Astrocyte of the spinal cord (primary cell): ENCODE data around the gene IQCH.
A peak's percentile ranks its signal among the peaks of the same experiment; 100 is the strongest.

Experiments
- DNase-seq: peaks from one replicate; pipeline ENCODE4 v3.0.0; 2011; ENCODE audit warnings: low read depth, low spot score
- H3K4me3 ChIP-seq: 2 replicates; pipeline ENCODE4 v1.5.1; 2011; ENCODE audit warnings: low read depth, mild to moderate bottlenecking, low read length, moderate library complexity
- CTCF ChIP-seq: IDR thresholded peaks from 2 replicates; pipeline ENCODE4 v1.5.1; 2012; ENCODE audit warnings: low read depth, mild to moderate bottlenecking, low read length, inconsistent platforms
- in situ Hi-C: cut with HindIII; loops from 2 replicates; pipeline ENCODE4 v1.10.0; 2017; ENCODE audit warnings: low sequenced_read_pairs

IQCH gene

GRCh38 chr15:67254238-67255175, at the start of gene IQCH, which contains the start of gene AAGAB:
TSS of gene IQCH (plus strand) at chr15:67254786. CDS start at chr15:67254897, 111 bp downstream.
TSS of gene AAGAB (minus strand) at chr15:67254661. CDS start at chr15:67254631, 30 bp downstream.
- H3K4me3 ChIP-seq = peak within 1 kb of the TSS; percentile 93
- in situ Hi-C loops = no loop called here
- no peak for TF ChIP-seq CTCF
- DNase-seq = peak; percentile 98

- TF ChIP-seq CTCF = no peak
- no peak for DNase-seq
- no peak overlapping the region for H3K4me3 ChIP-seq
- in situ Hi-C loops = no loop called here
These were observed 46.9 kb upstream of the IQCH start for GRCh38 chr15:67207555-67208207.

- in situ Hi-C loops = no loop called here
- H3K4me3 ChIP-seq = no peak overlapping the region
- TF ChIP-seq CTCF = no peak
- DNase-seq = no peak
These were observed 46.2 kb upstream of the IQCH start for GRCh38 chr15:67208396-67208795.

GRCh38 chr15:67210555-67211168, 43.9 kb upstream of the IQCH start:
- TF ChIP-seq CTCF = no peak
- no peak overlapping the region for H3K4me3 ChIP-seq
- no peak for DNase-seq
- in situ Hi-C loops = no loop called here

GRCh38 chr15:67212684-67213367, 41.8 kb upstream of the IQCH start:
- no peak overlapping the region for H3K4me3 ChIP-seq
- no peak for TF ChIP-seq CTCF
- no peak for DNase-seq
- in situ Hi-C loops = no loop called here

- no peak overlapping the region for H3K4me3 ChIP-seq
- in situ Hi-C loops = no loop called here
- DNase-seq = no peak
- TF ChIP-seq CTCF = no peak
These were observed 39.5 kb upstream of the IQCH start for GRCh38 chr15:67215102-67215501.
